ENCODE measurements around the gene EVC. TPM values are rescaled to one million over a fixed set of nuclear protein-coding genes. Genes with fewer than 3 reads are reported as not detected.
"Not testable (repeated sequence)": the region's sequence is repeated elsewhere in the genome, so short reads cannot be mapped to it uniquely, and the experiment has no call there.

Gene EVC
- total RNA-seq, 1 experiment from 2014 or later: not detected

DNA sequence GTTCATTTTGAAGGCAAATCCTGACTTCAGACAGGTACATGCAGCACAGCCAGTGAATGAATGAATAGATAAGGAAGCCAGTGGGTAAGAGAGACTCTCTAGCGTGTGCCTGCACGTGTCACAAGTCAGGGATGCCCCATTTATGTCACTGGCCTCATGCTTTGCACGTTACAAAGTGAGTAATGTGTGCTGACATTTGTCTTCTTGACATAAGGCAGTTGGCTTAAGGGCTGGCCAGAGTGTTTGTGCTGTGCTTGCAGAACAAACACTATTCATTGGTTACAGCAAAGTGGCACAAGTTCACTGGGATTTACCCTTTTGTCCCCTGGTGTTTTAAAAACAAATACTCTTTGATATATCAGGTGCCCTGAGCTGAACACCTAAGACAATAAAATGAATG, 125.9 kb downstream of the EVC start:
- Histone ChIP-seq H3K36me3 (ENCODE audit: control insufficient read depth, insufficient read depth, low read length) (no peaks in the 10 kb centered on the region), H3K4me3 (ENCODE audit: low read depth, low read length) (no peak overlapping the region), H3K27me3 (replicated peaks; ENCODE audit: control insufficient read depth, insufficient read depth, low read length) (no peaks in the 10 kb centered on the region; the same call in 1 of the 2 replicates), H3K9me3 (no peaks in the 10 kb centered on the region), H3K4me1 (no peaks in the 10 kb centered on the region)
- intact Hi-C loops (cut with micrococcal nuclease; ENCODE audit: unreplicated experiment): no loop called here
- no peaks in the 10 kb centered on the region for H3K36me3 Mint-ChIP-seq (ENCODE audit: insufficient read depth, unreplicated experiment)
- H3K4me1 Mint-ChIP-seq (ENCODE audit: low read depth, unreplicated experiment): no peaks in the 10 kb centered on the region
- H3K4me3 Mint-ChIP-seq (ENCODE audit: unreplicated experiment): no peak overlapping the region
- TF ChIP-seq, protein P1, sequence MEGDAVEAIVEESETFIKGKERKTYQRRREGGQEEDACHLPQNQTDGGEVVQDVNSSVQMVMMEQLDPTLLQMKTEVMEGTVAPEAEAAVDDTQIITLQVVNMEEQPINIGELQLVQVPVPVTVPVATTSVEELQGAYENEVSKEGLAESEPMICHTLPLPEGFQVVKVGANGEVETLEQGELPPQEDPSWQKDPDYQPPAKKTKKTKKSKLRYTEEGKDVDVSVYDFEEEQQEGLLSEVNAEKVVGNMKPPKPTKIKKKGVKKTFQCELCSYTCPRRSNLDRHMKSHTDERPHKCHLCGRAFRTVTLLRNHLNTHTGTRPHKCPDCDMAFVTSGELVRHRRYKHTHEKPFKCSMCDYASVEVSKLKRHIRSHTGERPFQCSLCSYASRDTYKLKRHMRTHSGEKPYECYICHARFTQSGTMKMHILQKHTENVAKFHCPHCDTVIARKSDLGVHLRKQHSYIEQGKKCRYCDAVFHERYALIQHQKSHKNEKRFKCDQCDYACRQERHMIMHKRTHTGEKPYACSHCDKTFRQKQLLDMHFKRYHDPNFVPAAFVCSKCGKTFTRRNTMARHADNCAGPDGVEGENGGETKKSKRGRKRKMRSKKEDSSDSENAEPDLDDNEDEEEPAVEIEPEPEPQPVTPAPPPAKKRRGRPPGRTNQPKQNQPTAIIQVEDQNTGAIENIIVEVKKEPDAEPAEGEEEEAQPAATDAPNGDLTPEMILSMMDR (IDR thresholded peaks at IDR 0.05; ENCODE audit: insufficient read depth in 1 of 2, low read depth in 1 of 2, low read length in 1 of 2, severe bottlenecking in 1 of 2, unreplicated experiment in 1 of 2): no peak
- H3K27me3 Mint-ChIP-seq (ENCODE audit: insufficient read depth, unreplicated experiment): peaks cover 9% of the 10 kb centered on the region
- POLR2A ChIA-PET: no interaction called here
- no peaks in the 10 kb centered on the region for H3K9me3 Mint-ChIP-seq (ENCODE audit: unreplicated experiment)
- BruUV-seq (replicated peaks): no TSS peak
- no peak for DNase-seq
- CTCF ChIA-PET: no interaction called here
- no peak overlapping the region for H3K27ac Mint-ChIP-seq (ENCODE audit: unreplicated experiment)

DNA sequence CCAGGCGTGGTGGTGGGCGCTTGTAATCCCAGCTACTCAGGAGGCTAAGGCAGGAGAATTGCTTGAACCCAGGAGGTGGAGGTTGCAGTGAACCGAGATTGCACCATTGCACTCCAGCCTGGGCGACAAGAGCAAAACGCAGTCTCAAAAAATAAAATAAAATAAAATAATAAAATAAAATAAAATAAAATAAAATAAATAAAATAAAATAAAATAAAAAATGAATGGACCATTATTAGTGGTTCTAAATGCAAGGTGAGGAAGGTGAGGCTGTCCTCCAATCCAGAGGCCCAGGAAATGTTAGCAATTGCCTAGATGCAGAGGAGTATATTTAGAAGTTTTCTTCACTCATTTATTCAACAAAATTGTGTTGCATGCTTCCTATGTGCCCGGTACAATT, 126.5 kb downstream of the EVC start:
- intact Hi-C loops (cut with micrococcal nuclease; ENCODE audit: unreplicated experiment); CTCF ChIA-PET; H3K27me3 ChIP-seq (replicated peaks; ENCODE audit: control insufficient read depth, insufficient read depth, low read length); H3K4me1 Mint-ChIP-seq (ENCODE audit: low read depth, unreplicated experiment); H3K27ac Mint-ChIP-seq (ENCODE audit: unreplicated experiment); H3K4me3 ChIP-seq (ENCODE audit: low read depth, low read length); BruUV-seq (replicated peaks); H3K9me3 Mint-ChIP-seq (ENCODE audit: unreplicated experiment); H3K9me3 ChIP-seq; H3K4me3 Mint-ChIP-seq (ENCODE audit: unreplicated experiment); H3K36me3 ChIP-seq (ENCODE audit: control insufficient read depth, insufficient read depth, low read length); DNase-seq; H3K4me1 ChIP-seq; POLR2A ChIA-PET; H3K36me3 Mint-ChIP-seq (ENCODE audit: insufficient read depth, unreplicated experiment): not testable (repeated sequence)
- peaks cover 11% of the 10 kb centered on the region for H3K27me3 Mint-ChIP-seq (ENCODE audit: insufficient read depth, unreplicated experiment)

DNA sequence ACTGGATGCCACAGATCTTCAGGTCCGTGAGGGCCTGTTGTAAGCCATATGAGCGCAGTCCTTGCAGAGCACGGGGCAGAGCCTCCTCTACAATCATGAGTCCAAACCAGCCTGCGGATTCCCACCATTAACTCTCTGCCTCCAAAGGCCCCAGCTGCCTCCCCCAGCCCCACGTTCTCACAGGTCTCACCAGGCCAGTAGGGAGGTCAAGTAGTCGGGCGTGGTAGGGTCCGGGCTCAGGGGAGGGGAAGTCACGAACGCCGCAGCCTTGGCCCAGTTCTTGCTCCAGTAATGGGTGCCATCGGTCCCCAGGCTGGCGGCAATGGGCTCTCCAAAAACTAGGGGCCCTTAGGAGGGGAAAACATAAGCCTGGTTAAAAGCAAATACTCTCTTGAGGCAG, 128.3 kb downstream of the EVC start:
- Mint-ChIP-seq H3K27ac (ENCODE audit: unreplicated experiment) (no peak overlapping the region), H3K9me3 (ENCODE audit: unreplicated experiment) (no peaks in the 10 kb centered on the region), H3K36me3 (ENCODE audit: insufficient read depth, unreplicated experiment) (no peaks in the 10 kb centered on the region), H3K4me3 (ENCODE audit: unreplicated experiment) (no peak overlapping the region), H3K4me1 (ENCODE audit: low read depth, unreplicated experiment) (no peaks in the 10 kb centered on the region), H3K27me3 (ENCODE audit: insufficient read depth, unreplicated experiment) (peaks cover 12% of the 10 kb centered on the region)
- no peak for DNase-seq
- POLR2A ChIA-PET: no interaction called here
- H3K4me1 ChIP-seq: no peaks in the 10 kb centered on the region
- TF ChIP-seq, protein P1 (IDR thresholded peaks at IDR 0.05; ENCODE audit: insufficient read depth in 1 of 2, low read depth in 1 of 2, low read length in 1 of 2, severe bottlenecking in 1 of 2, unreplicated experiment in 1 of 2): no peak
- H3K36me3 ChIP-seq (ENCODE audit: control insufficient read depth, insufficient read depth, low read length): no peaks in the 10 kb centered on the region
- no TSS peak for BruUV-seq (replicated peaks)
- H3K9me3 ChIP-seq: no peaks in the 10 kb centered on the region
- CTCF ChIA-PET: no interaction called here
- intact Hi-C loops (cut with micrococcal nuclease; ENCODE audit: unreplicated experiment): no loop called here
- no peak overlapping the region for H3K4me3 ChIP-seq (ENCODE audit: low read depth, low read length)
- H3K27me3 ChIP-seq (replicated peaks; ENCODE audit: control insufficient read depth, insufficient read depth, low read length): no peaks in the 10 kb centered on the region; the same call in 1 of the 2 replicates

All from Caco-2 (cell line).